Testis (tissue), 3 donors: ENCODE results near the gene NAP1L1. TPM values are rescaled to one million over a fixed set of nuclear protein-coding genes. Genes with fewer than 3 reads are reported as not detected.
A peak's percentile ranks its signal among the peaks of the same experiment; 100 is the strongest.

Experiments
- DNase-seq: peaks from one replicate; pipeline ENCODE4 v3.0.0-alpha.2; 2019
- H3K27ac ChIP-seq, 2 donors: fragments of 200-600 bp; sonication (generic); one replicate each; pipeline ENCODE4 v1.5.1; 2019
- H3K27me3 ChIP-seq: fragments of 200-600 bp; sonication (generic); one replicate; pipeline ENCODE4 v1.5.1; 2019
- H3K36me3 ChIP-seq: fragments of 200-600 bp; sonication (generic); one replicate; pipeline ENCODE4 v1.5.1; 2017; ENCODE audit warnings: low read depth; ENCODE audit errors: missing control alignments
- H3K4me1 ChIP-seq: fragments of 200-600 bp; sonication (generic); one replicate; pipeline ENCODE4 v1.5.1; 2019
- H3K4me3 ChIP-seq, 2 donors: fragments of 200-600 bp; sonication (generic); one replicate each; pipeline ENCODE4 v1.5.1; 2017 to 2019
- H3K9me3 ChIP-seq: fragments of 200-600 bp; sonication (generic); one replicate; pipeline ENCODE4 v1.5.1; 2017
- POLR2A ChIP-seq: fragments of 450-650 bp; IDR thresholded peaks from one replicate; pipeline ENCODE4 v1.6.1; 2017; ENCODE audit warnings: antibody characterized with exemption, mild to moderate bottlenecking, moderate library complexity
- WGBS, 2 donors: methylation state at CpG; one replicate each; pipeline ENCODE4 v1.1.5; 2018; 5-methylcytosine and 5-hydroxymethylcytosine counted together
- intact Hi-C: fragments of 100-400 bp; cut with DNase I; formaldehyde crosslinking; loops from one replicate; pipeline ENCODE4 v1.15.1; 2023; ENCODE audit warnings: low total_unique reads
- polyA plus RNA-seq: library from polyadenylated mRNA; stranded (reverse); fragments of 350-450 nt; fragmentation: Illumina TruSeq; extraction: RNeasy Lipid Tissue Mini Kit (QIAGEN cat#74804); gene quantifications from one replicate; pipeline ENCODE4 v1.2.3, GENCODE V29; 2014; ENCODE audit warnings: low read depth, low replicate concordance; ENCODE audit not compliant: insufficient read depth
- total RNA-seq, 2 donors: library from RNA; depleted of rRNA; stranded (reverse); fragments of >200 nt; gene quantifications; one replicate each; pipeline ENCODE4 v1.2.3, GENCODE V29; 2016
- TF ChIP-seq, protein P1 (sequence below), 3 experiments: fragments of 450-650 bp in 2 of 3; fragments of 200-600 bp in 1 of 3; sonication (generic) in 1 of 3; IDR thresholded peaks; one replicate each; pipeline ENCODE4 v1.5.1; 2016 to 2019; ENCODE audit warnings: antibody characterized with exemption in 3 of 3, mild to moderate bottlenecking in 2 of 3, moderate library complexity in 1 of 3

NAP1L1 gene
- total and polyA plus RNA-seq, 3 donors from 2014 or later, result 246 to 366 (median 313) TPM

DNA sequence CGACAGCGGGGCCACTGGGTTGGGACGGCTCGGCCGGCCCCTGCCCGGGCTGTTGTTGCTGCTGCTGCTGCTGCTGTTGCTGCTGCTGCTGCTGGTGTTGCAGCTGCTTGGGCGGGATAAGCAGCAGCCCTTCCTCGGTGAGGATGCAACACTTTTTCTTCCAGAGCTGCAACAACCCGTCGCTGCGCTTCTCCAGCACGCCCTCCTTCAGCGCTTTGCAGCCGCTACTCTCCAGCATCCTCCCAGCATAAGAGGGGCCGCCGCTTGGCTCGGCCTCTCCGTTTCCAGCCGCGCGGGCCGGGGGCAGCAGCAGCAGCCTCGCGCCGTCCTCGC lies 53.4 kb downstream of the NAP1L1 start:
- H3K36me3 ChIP-seq, result no peaks in the 10 kb centered on the region
- intact Hi-C loops, result loop anchor here (10.0 kb wide), 1 partner anchor 466 kb away; no protein-coding TSS in a partner anchor

GRCh38 chr12:76030341-76031080 lies 54.0 kb downstream of the NAP1L1 start:
- TF ChIP-seq, protein P1, sequence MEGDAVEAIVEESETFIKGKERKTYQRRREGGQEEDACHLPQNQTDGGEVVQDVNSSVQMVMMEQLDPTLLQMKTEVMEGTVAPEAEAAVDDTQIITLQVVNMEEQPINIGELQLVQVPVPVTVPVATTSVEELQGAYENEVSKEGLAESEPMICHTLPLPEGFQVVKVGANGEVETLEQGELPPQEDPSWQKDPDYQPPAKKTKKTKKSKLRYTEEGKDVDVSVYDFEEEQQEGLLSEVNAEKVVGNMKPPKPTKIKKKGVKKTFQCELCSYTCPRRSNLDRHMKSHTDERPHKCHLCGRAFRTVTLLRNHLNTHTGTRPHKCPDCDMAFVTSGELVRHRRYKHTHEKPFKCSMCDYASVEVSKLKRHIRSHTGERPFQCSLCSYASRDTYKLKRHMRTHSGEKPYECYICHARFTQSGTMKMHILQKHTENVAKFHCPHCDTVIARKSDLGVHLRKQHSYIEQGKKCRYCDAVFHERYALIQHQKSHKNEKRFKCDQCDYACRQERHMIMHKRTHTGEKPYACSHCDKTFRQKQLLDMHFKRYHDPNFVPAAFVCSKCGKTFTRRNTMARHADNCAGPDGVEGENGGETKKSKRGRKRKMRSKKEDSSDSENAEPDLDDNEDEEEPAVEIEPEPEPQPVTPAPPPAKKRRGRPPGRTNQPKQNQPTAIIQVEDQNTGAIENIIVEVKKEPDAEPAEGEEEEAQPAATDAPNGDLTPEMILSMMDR (IDR thresholded peaks at IDR 0.05), result no peak
- no peak for TF ChIP-seq POLR2A
- H3K27me3 ChIP-seq, result no peaks in the 10 kb centered on the region
- intact Hi-C loops, result loop anchor here (10.0 kb wide), 1 partner anchor 466 kb away; no protein-coding TSS in a partner anchor
- H3K4me1 ChIP-seq, result peaks cover 12% of the 10 kb centered on the region
- 0 to 3% methylated on average over 22 to 40 of the region's 40 CpGs for WGBS, 2 donors
- H3K27ac ChIP-seq, result peak overlapping the region; percentile 94 to 99
- H3K9me3 ChIP-seq, result no peaks in the 10 kb centered on the region
- DNase-seq, result peak; percentile 49
- no peaks in the 10 kb centered on the region for H3K36me3 ChIP-seq
- peak overlapping the region; percentile 71 to 91 for H3K4me3 ChIP-seq

More for the DNA sequence above, 53.4 kb downstream of the NAP1L1 start:
- no peaks in the 10 kb centered on the region for H3K27me3 ChIP-seq
- peak overlapping the region; percentile 94 to 99 for H3K27ac ChIP-seq
- peak overlapping the region; percentile 71 to 91 for H3K4me3 ChIP-seq
- H3K9me3 ChIP-seq, result no peaks in the 10 kb centered on the region
- TF ChIP-seq, protein P1 (IDR thresholded peaks at IDR 0.05), result no peak
- no peak for DNase-seq
- peaks cover 12% of the 10 kb centered on the region for H3K4me1 ChIP-seq
- 1% methylated on average over 25 of the region's 26 CpGs; no CpG with 5 or more reads in 1 of the 2 donors for WGBS, 2 donors

- peaks cover 12% of the 10 kb centered on the region for H3K4me1 ChIP-seq
These were observed 54.5 kb downstream of the NAP1L1 start for GRCh38 chr12:76029982-76030340.

DNA sequence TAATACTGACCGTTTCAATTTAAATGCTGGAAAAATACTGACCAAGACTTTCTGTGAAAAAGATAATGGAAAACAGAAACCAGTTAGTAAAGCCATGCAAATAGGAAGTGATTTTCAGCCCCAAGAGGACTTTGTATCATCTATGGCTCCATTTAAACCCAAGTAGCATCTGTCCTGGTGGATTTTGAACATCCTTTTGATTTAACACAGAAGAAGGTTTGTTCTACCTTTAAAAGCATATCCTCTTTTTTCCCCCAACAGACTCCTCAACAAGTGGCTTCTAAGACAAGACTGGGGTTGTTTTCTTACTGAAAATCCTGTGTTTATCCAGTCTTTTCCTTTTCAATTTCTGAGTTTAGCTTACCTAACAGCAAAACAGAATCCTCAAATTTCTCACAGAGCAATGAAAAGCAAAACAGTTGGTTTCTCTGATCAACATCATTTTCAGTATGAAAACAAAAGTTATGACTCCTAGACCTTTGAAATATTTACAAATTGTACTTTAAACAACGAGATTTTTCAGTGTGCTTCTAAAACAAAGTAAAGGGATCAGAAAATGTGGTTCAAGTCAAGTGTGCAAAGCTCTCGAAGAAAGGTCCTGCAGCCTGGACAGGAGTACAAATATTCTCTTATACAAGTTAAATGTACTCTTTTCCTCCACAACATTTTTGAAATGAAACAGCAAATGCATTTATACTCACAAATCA lies 55.8 kb downstream of the NAP1L1 start:
- intact Hi-C loops, result no loop called here
- H3K4me1 ChIP-seq, result peaks cover 12% of the 10 kb centered on the region

More at GRCh38 chr12:76029982-76030340, 54.5 kb downstream of the NAP1L1 start:
- Histone ChIP-seq H3K36me3 (no peaks in the 10 kb centered on the region), H3K9me3 (no peaks in the 10 kb centered on the region), H3K27ac (peak overlapping the region; percentile 94 to 99), H3K27me3 (no peaks in the 10 kb centered on the region), H3K4me3 (peak overlapping the region; percentile 71 to 91)
- intact Hi-C loops, result loop anchor here (10.0 kb wide), 1 partner anchor 465 kb away; no protein-coding TSS in a partner anchor
- peak; percentile 31 for DNase-seq
- WGBS, 2 donors, result 0% methylated on average over 22 of the region's 22 CpGs
- no peak for TF ChIP-seq POLR2A
- TF ChIP-seq, protein P1 (IDR thresholded peaks at IDR 0.05), result no peak

More for the DNA sequence above, 55.8 kb downstream of the NAP1L1 start:
- Histone ChIP-seq H3K27ac (peak overlapping the region; percentile 35 to 94), H3K36me3 (no peaks in the 10 kb centered on the region), H3K9me3 (no peaks in the 10 kb centered on the region), H3K27me3 (no peaks in the 10 kb centered on the region), H3K4me3 (peak overlapping the region; percentile 71 to 91)
- DNase-seq, result no peak
- TF ChIP-seq, protein P1 (IDR thresholded peaks at IDR 0.05), result no peak
- TF ChIP-seq POLR2A, result no peak
- WGBS, 2 donors, result 33 to 42% methylated on average over 3 of the region's 3 CpGs
